T1000 (cell line): Measurements from ENCODE around the gene LRRD1.
"Not testable (repeated sequence)": the region's sequence is repeated elsewhere in the genome, so short reads cannot be mapped to it uniquely, and the experiment has no call there.

Experiments used
- DNase-seq: peaks from one replicate; lab custom pipeline; 2025; ENCODE audit warnings: mixed read lengths; lab: John Stamatoyannopoulos, UW

The LRRD1 gene

GRCh38 chr7:92178928-92179924, at the start of gene LRRD1:
Gene LRRD1, minus strand, starts transcription at chr7:92179142. Its CDS starts 13,940 bp downstream, at chr7:92165202.
- no peak for DNase-seq

DNA sequence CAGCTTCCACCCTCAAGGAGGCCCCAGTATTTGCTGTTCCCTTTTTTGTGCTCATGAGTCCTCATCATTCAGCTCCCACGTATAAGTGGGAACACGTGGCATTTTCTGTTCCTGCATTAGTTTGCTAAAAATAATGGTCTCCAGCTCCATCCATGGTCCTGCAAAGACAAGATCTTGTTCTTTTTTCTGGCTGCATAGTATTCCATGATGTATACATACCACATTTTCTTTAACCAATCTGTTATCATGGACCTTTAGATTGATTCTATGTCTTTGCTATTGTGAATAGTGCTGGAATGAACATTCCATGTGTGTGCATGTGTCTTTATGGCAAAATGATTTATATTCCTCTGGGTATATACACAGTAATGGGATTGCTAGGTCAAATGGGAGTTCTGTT, 49.8 kb upstream of the LRRD1 start:
- DNase-seq = no peak

DNA sequence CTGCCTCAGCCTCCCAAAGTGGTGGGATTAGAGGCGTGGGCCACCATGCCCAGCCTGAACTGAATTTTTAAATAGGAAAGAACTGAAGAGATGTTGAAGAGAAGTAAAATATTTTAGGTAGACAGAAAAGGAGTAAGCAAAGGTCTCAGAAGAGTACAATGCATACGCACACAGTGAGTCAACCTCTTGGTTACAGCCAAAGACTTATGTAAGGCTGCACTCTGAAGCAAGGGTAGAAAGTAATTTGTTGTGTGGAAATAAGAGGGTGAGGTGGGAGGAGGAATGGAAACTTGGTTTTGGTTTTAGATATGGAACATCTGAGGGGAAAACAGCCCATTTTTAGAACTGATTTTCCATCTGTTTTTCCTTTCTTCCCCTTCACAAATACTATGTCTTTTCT, 49.2 kb upstream of the LRRD1 start:
- no peak for DNase-seq

GRCh38 chr7:92226981-92227380, 48.0 kb upstream of the LRRD1 start:
- DNase-seq = no peak

GRCh38 chr7:92221766-92222165, 42.8 kb upstream of the LRRD1 start:
- DNase-seq = no peak

DNA sequence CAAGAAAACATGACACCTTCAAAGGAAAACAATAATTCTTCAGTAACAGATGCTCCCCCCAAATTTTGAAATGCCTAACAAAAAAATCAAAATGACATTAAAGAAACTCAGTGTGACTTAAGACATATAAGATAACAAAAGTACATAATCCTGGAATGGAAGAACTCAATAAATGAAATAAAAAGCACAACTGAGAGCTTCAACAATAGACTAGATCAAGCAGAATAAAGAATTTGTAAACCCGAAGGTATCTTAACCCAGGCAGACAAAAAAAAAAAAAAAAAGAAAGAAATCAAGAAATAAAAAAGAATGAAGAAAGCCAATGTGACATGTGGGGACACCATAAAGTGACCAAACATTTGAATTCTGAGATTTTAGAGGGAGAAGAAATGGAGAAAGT, 27.7 kb upstream of the LRRD1 start:
- DNase-seq = no peak

- no peak for DNase-seq
Observed at GRCh38 chr7:92205987-92206386, 27.0 kb upstream of the LRRD1 start.

- no peak for DNase-seq
Observed at GRCh38 chr7:92200791-92201190, 21.8 kb upstream of the LRRD1 start.

- no peak for DNase-seq
Observed at GRCh38 chr7:92192326-92192725, 13.4 kb upstream of the LRRD1 start.

- not testable (repeated sequence) for DNase-seq
Observed at GRCh38 chr7:92189246-92189645, 10.3 kb upstream of the LRRD1 start.

DNA sequence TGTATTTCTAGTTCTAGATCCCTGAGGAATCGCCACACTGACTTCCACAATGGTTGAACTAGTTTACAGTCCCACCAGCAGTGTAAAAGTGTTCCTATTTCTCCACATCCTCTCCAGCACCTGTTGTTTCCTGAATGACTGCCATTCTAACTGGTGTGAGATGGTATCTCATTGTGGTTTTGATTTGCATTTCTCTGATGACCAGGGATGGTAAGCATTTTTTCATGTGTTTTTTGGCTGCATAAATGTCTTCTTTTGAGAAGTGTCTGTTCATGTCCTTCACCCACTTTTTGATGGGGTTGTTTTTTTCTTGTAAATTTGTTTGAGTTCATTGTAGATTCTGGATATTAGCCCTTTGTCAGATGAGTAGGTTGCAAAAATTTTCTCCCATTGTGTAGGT, 5.4 kb upstream of the LRRD1 start:
- DNase-seq = not testable (repeated sequence)

GRCh38 chr7:92177362-92177761, 1.6 kb downstream of the LRRD1 start:
- no peak for DNase-seq

DNA sequence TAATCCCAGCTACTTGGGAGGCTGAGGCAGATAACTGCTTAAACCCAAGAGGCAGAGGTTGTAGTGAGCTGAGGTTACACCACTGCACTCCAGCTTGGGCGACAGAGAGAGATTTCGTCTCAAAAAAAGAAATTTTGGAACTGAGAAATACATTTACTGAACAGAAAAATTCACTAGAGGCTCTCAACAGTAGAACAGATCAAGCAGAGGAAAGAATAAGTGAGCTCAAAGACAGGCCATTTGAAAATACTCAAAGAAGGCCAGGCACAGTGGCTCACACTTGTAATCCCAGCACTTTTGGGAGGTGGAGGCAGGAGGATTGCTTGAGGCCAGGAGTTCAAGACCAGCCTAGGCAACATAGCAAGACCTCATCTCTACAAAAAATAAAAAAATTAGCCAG, 9.4 kb downstream of the LRRD1 start:
- DNase-seq = not testable (repeated sequence)

- DNase-seq = no peak
Observed at GRCh38 chr7:92161271-92161670, 17.7 kb downstream of the LRRD1 start.

GRCh38 chr7:92158660-92159575, 20.0 kb downstream of the LRRD1 start:
- DNase-seq = peak; percentile 6

GRCh38 chr7:92156990-92157389, 22.0 kb downstream of the LRRD1 start:
- no peak for DNase-seq

GRCh38 chr7:92155108-92155739, 23.7 kb downstream of the LRRD1 start:
- DNase-seq = no peak

DNA sequence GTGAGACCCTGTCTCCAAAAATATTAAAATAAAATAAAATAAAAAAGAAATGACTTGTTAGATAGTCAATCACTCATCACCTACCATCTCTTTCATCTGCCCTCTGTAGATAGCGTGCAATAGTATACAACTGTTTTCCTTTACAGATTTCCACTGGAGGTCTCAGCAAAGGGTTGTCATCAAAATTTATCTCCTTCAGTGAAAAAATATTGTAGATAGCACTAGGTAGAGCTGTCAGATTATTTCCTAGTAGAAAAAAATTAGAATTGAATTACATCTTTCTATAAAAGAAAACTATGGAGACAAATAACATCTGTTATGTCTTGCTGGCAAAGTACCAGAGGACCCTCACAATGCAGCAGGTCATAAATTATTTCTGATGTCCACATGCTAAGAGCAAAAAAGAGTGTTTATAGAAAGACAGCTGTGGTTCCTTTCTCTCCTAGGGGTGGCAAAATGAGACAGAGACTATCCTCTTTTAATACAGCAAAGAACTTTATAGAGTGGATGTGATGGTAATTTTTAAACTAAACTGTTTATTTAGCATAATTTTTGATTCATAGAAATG, 28.4 kb downstream of the LRRD1 start:
- no peak for DNase-seq

DNA sequence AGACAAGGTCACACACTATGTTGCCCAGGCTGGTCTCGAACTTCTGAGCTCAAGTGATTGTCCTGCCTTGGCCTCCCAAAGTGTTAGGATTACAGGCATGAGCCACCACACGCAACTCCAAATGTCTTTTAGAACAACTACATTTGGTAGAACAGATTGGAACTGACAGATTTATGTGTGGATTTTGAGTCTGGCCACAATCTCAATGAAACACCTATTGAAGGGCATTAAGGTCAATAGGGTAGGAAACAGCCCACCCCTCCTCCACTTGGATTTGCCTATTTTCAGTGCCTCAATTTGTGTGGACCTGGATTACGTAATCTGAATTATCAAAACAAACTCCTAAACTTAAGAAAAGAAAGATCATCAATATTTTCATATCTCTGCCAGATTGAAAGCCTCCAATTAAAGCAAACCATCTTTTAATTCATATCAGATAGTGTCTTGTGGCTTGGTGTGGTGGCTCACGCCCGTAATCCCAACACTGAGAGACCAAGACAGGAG, 29.2 kb downstream of the LRRD1 start:
- no peak for DNase-seq

- not testable (repeated sequence) for DNase-seq
Observed at GRCh38 chr7:92143192-92143880, 35.6 kb downstream of the LRRD1 start.

GRCh38 chr7:92142791-92143190, 36.2 kb downstream of the LRRD1 start:
- DNase-seq = not testable (repeated sequence)
